Measurements from ENCODE around the gene DDAH1.

- TF ChIP-seq CTCF (IDR thresholded peaks at IDR 0.05) (no peak), POLR2AphosphoS5 (IDR thresholded peaks at IDR 0.05) (no peak), EP300 (IDR thresholded peaks at IDR 0.05) (no peak)
These were observed 106.1 kb downstream of the DDAH1 start for GRCh38 chr1:85358702-85359438.

All from sigmoid colon (tissue), 4 donors.